Measurements from ENCODE around the gene GSDMA.

Gene GSDMA

GRCh38 chr17:39921323-39921722 is 41.5 kb upstream of the GSDMA start:
- TF ChIP-seq, protein P1, sequence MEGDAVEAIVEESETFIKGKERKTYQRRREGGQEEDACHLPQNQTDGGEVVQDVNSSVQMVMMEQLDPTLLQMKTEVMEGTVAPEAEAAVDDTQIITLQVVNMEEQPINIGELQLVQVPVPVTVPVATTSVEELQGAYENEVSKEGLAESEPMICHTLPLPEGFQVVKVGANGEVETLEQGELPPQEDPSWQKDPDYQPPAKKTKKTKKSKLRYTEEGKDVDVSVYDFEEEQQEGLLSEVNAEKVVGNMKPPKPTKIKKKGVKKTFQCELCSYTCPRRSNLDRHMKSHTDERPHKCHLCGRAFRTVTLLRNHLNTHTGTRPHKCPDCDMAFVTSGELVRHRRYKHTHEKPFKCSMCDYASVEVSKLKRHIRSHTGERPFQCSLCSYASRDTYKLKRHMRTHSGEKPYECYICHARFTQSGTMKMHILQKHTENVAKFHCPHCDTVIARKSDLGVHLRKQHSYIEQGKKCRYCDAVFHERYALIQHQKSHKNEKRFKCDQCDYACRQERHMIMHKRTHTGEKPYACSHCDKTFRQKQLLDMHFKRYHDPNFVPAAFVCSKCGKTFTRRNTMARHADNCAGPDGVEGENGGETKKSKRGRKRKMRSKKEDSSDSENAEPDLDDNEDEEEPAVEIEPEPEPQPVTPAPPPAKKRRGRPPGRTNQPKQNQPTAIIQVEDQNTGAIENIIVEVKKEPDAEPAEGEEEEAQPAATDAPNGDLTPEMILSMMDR (conservative IDR thresholded peaks at IDR 0.05), result no peak
- H3K27ac ChIP-seq, result no peak overlapping the region

DNA sequence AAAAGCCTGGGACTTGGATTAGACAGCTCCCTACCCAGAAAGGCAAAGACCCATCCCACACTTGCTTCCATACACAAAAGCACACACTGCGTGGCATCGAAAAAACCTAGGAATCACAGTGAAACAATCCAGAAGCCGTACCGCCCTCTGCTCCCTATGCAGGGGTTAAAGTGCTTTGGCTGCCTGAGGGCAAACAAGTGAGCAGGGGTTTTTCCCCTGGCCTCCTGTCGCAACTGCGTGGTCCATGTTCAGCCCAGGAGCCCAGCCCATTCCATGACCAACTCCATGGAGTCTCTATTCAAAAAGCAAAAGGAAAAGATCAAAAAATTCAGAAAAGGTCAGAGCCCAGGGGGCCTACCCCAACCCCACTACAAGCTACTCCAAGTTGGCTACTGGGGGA is 40.8 kb upstream of the GSDMA start:
- H3K27ac ChIP-seq, result no peak overlapping the region
- TF ChIP-seq, protein P1 (conservative IDR thresholded peaks at IDR 0.05), result no peak

GRCh38 chr17:39923230-39923629 is 39.6 kb upstream of the GSDMA start:
- TF ChIP-seq, protein P1 (conservative IDR thresholded peaks at IDR 0.05), result no peak
- H3K27ac ChIP-seq, result no peak overlapping the region

DNA sequence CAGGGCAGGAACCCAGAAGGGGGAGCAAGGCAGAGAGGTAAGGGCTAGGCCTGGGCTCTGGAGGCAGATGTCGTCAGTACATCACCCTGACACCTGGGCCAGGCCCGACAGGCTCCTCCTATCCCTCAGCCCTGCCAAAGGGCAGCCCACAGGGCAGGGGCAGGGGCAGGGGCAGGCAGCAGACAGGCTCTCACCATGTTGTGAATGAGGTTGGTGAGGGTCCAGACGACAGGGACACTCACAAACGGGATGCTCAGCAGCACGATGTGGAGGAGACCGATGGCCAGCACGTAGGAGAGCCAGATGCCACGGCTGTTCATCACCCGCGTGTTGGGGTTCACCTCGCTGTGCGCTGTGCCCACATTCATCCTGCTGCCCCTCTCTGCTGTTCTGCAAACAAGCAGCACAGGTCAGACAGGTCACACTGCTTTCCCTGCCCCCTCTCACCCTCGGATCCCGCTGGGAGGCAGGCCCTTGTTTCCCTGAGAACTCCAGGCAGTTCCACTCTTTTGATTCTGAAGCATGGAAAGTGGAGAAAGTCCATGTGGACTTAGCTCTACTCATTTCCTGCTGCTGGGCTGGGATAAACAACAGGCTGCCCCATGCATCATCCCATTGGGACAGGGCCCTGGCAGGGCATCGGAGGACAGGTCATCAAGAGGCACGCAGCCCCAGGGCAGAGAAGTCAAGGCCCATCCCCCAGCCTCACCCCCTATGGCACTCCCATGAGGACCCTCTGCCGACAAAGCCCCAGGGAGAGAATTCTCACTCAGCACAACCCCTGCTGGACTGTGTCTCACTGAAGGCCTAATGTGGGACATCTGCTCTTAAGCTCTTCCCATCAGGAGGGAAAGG is 38.7 kb upstream of the GSDMA start:
- TF ChIP-seq, protein P1 (conservative IDR thresholded peaks at IDR 0.05), result no peak
- peak overlapping the region; percentile 11; the same call in 1 of the 2 replicates for H3K27ac ChIP-seq

DNA sequence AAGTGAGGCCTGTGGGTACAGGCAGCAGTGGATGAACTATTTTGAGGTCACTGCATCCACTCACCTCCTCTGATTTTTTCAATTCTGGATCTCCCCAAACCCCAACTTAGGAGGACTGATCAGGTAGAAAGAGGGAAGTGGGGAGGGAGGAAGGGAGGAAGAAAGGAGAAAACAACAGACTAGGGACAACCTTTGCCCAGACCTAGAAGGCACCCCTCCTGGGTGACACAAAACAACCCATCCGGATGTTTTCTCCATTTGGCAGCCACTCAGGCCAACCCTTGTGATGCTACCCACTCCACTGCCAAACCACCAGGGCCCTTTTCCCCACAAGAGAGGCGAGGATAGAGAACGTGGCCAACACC is 38.1 kb upstream of the GSDMA start:
- H3K27ac ChIP-seq, result peak overlapping the region; percentile 11; the same call in 1 of the 2 replicates
- TF ChIP-seq, protein P1 (conservative IDR thresholded peaks at IDR 0.05), result no peak

GRCh38 chr17:39925282-39926134 is 37.3 kb upstream of the GSDMA start:
- TF ChIP-seq, protein P1 (conservative IDR thresholded peaks at IDR 0.05), result no peak
- peak overlapping the region; percentile 75; the same call in 1 of the 2 replicates for H3K27ac ChIP-seq

DNA sequence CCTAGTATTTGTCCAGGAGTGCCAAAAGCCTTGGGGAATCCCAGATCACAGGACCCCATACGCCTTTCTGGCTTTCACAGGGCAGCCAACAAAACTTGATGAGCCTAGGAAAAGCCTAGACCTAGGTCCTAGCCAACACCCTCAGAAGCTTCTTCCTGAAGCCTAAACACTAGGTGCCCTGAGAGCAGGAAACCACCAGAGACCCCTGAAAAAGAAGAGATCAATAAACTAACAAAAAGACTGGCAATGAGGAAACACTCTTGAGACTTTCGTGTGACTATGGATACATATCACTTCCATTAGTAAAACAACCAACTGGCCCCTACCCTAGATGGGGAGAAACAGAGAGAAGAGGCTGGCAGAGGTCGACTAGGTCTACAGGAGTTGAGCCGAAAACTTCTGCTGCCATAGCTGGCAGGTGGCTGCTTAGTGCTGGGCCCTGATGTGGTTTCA is 36.6 kb upstream of the GSDMA start:
- peak overlapping the region; percentile 75 for H3K27ac ChIP-seq
- TF ChIP-seq, protein P1 (conservative IDR thresholded peaks at IDR 0.05), result no peak
